ENCODE results near the gene SRGAP2.
"Not testable (repeated sequence)": the region's sequence is repeated elsewhere in the genome, so short reads cannot be mapped to it uniquely, and the experiment has no call there.

DNA sequence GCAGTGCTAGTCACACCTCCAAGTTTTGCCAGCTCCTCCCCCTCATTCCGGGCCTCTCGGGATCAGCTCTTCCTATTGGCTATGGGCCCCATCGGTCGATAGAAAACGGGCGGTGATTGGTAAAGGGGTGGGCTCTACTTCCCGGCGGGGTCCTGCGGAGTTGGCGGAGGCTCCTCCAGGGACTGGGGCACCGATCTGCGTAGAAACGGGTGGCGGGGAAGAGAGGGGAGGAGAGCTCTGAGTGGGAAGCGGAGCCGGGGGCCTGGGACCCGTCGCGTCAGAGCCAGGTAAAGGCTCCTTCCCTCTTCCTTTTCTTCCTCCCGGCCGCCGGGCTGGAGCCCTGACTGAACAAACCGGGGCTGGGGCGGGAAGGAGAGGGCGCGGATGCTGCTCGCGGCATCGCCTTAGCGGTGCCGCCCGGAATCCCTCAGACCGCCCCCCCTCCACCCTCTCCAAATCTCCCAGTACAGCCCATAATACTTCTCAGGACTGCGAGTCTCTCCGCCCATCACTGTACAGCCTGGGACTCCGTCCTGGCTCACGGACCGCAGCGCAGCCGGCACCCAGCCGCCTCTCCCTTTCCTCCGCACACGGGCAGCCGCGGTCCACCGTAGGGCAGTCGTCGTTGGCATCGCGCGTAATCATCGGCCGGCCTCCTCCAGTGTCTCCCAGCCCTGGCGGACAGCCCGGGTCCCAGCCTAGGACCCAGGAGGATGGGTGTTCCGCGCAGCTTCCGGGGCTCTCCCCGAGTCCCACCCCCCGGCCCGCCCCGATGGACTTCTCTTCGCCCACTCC lies at the start of gene SRGAP2:
- TF ChIP-seq CTCF (IDR thresholded peaks at IDR 0.05; ENCODE audit: borderline replicate concordance, extremely low read depth, low read length, poor library complexity, severe bottlenecking); EZH2 (IDR thresholded peaks at IDR 0.05; ENCODE audit: borderline replicate concordance, low read depth, low read length, severe bottlenecking): not testable (repeated sequence)
